NCI-H446 treated with DMSO at 0.1 percent for 48 hours (cell line): ENCODE data around the gene NDUFB7.
"Not testable (repeated sequence)": the region's sequence is repeated elsewhere in the genome, so short reads cannot be mapped to it uniquely, and the experiment has no call there.

ENCODE experiments used
- DNase-seq: peaks from one replicate; lab custom pipeline; 2025; lab: John Stamatoyannopoulos, UW

Gene NDUFB7

DNA sequence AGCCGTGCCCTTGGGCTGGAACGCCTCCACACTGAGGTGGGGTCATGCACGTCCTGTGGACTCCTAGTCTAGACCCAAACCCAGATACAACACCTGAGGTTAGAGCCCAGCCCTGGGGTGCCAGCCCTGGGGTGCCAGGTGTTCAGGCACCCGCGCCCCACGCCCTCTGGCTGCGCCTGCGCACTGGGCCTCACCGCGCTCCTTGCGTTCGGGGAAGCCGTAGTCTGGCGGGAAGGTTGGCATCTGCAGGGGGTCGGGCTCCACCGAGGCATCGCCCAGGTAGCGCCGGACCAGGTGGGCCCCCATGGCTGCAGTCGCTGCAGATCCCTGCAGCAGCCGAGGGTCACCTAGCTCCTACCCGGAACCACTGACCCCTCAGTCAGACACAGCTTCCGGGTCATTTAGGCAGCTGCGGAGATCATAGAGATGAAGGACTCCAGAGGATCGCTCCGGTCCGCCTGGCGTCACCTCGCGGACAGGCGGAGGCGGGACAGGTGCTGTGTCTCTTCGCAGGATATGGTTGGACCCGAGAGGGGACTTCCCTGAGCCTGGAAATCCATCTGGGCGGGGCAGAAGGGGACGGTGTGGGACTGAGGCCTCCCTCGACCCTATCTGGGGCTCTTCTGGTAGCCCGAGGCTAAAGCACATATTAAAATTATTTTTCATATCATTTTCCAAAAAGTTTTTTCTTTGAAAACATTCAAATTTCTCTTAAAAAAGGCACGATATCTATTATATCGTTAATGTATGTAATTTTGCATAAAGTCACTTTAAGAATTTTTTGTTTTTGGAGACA is at the start of gene NDUFB7:
Gene NDUFB7, minus strand, starts transcription at position 372 of the 796 bp plus-strand sequence. Its CDS starts 66 bp downstream, at position 306.
- DNase-seq = peak; percentile 94

DNA sequence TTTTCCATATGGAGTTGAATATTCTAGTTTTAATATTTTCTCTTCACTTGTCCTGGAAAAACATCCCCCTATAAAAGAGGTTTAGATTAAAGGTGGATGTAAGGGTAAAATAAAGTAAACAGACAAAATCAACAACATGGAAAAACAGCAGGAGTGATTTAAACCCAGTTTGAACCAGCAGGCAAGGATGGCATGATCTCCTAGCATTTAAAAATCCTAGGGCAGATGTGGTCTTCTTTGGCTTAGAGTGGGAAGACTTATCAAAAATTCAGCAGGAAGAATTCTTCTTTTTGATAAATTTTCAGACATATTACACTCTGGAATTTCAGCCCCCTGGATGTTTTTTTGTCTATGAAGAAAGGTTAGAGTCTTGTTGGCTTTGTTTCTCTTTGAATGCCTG is 47.5 kb upstream of the NDUFB7 start:
- no peak for DNase-seq

DNA sequence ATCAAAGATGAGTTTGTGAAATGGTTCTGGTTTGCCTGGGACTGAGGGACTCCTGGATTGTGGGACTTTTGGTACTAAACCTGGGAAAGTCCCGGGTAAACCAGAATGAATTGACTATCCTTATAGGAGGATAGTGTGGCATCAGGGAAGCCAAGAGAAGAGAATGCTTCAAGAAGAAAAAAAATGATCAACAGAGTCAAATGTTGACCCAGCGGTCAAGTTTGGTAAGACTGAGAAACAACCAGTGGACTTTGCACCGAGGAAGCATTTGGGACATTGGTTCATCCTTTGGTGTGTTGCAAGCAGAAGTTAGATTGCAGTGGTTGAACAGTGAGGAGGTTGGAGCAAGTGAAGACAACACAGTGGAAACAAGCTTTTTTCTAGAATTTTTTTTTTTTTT is 44.5 kb upstream of the NDUFB7 start:
- no peak for DNase-seq

DNA sequence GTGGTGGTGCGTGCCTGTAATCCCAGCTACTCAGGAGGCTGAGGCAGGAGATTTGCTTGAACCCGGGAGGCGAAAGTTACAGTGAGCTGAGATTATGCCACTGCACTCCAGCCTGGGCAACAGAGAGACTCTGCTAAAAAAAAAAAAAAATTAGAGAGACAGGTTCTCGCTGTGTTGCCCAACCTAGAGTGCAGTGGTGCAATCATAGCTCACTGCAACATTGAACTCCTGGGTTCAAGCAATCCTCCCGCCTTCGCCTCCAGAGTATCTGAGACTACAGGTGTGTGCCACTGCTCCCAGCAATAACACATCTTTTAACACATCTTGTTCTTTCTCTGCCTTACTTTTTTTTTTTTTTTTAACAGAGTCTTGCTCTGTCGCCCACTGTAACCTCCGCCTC is 43.8 kb upstream of the NDUFB7 start:
- DNase-seq = no peak

DNA sequence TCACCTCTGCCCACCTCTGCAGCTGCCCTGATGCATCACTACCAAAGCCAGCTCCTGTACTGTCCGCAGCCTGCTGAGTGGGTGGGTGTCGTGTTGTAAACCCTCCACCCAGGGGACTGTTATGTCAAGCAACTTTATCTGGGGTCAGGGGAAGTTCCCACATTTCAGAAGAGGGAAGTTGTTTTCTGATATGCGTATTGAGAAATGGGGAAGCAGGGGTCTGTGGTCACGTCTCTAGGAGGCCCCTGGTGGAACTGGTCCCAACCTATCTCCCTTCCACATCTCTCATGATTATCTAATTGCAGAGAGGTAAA is 42.2 kb upstream of the NDUFB7 start:
- no peak for DNase-seq

DNA sequence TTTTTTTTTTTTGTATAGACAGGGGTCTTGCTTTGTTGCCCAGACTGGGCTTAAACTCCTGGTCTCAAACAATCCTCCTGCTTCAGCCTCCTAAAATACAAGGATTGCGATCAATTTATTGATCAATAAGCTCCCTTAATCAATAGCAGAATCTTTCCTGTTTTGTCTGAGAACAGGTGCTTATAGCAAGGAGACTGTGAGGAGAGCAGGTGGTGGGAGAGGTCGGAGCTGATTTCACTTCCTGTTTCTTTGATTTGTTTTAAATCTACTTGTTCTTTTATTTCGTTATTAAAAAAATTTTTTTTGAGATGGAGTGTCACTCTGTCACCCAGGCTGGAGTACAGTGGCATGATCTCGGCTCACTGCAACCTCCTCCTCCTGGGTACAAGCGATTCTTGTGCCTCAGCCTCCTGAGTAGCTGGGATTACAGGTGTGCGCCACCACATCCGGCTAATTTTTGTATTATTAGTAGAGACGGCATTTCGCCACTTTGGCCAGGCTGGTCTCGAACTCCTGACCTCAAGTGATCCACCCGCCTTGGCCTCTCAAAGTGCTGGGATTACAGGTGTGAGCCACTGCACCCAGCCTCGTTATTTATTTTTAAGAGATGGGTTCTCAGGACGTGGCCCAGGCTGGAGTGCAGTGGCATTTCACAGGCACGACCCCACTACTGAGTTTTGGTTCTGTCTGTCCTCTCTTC is 41.7 kb upstream of the NDUFB7 start:
- not testable (repeated sequence) for DNase-seq

DNA sequence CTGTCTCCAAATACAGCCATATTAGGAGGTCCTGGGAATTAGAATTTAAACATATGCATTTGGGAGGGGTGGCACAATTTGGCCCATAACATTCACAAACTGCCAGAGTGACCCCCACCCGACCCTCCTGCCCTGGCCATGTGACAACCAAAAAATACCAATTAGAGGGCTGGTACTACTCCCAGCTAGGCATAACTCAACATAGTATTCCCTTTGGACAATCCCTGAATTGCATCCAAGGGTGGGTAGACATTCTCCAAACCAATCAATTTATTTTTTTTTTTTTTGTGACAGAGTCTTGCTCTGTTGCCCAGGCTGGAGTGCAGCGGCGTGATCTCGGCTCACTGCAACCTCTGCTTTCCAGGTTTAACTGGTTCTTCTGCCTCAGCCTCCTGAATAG is 40.8 kb upstream of the NDUFB7 start:
- no peak for DNase-seq

DNA sequence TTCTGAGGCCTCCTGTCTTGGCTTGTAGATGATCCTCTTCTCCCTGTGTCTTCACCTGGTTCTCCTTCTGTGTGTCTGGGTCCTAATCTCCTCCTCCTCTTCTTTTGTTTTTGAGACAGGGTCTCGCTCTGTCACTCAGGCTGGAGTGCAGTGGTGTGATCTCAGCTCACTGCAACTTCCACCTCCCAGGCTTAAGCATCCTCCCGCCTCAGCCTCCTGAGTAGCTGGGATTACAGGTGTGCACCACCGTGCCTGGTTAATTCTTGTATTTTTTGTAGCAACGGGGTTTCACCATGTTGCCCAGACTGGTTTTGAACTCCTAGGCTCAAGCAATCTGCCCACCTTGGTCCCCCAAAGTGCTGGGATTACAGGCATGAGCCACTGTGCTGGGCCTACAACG is 40.4 kb upstream of the NDUFB7 start:
- not testable (repeated sequence) for DNase-seq

DNA sequence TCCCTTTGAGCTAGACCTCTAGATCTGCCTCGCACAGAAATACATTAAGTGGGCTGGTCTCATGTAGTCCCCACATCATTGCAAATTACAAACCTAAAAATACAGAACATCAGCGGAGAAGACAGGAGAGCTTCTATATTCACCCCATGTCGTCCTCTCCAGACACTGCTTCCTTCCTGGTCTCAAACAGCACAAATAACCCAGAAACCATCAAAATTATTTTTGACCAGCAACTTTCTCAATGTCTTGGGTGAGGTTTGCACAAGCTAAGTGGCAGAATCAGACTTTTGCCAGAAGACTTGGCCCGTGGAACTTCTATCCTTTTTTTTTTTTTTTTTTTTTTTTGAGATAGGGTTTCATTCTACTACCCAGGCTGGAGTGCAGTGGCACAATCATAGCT is 39.2 kb upstream of the NDUFB7 start:
- DNase-seq = no peak

DNA sequence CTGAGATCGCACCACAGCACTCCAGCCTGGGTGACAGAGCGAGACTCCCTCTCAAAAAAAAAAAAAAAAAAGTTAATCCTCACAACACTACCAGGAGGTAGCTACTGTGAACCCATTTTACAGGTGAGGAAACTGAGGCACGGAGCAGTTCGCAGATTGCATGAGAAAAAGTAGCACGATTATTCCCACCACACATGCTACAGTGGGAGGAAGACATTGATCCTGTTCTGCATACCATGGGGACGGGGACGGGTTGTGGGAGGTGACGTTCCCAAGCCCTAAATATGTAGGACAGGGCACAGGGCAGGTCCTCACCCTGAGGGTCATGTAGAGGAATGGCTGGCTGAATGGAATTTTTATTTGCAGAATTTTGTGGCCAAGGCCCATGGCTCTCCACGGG is 34.8 kb upstream of the NDUFB7 start:
- DNase-seq = no peak

DNA sequence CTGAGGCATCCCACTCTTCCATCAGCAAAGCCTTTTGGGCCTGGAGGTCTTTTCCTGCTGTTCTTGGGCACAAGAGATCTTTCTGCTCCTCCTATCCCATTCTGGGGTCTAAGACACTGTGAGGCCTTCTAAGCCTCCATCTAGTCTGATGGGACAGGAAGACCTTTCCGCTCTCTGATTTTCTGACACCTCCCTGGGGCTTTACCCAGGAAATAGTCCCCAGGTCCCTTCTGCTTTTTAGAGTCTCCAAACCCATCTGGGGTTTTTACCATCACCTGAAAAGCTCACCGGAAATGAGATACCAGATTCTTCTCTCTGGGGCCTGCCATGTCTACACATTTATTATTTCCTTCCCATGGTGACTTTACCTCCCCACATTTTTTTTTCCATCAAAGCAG is 32.1 kb upstream of the NDUFB7 start:
- no peak for DNase-seq

DNA sequence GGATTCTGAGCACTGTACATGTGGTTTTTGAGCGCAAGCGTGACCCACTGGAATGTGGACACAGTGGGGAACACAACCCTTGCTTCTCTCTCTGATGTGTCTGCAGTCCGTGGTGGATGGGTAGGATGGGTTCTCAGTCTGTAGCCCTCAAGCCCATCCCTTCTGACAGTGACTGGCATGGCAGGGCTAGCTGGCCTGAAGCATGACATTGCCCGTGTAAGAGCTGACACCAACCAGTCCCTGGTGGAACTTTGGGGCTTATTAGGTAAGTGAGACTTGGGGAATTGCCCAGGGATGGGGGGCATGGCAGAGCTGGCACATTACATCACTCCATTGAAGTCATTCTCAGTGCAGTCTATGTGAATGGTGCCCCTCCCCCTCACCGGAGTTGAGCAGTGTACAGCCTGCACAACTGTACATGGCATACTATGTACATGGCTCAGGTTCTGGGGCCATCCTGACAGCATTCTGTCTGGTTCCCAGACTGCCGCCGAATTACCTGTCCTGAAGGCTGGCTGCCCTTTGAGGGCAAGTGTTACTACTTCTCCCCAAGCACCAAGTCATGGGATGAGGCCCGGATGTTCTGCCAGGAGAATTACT is 27.8 kb upstream of the NDUFB7 start:
- DNase-seq = no peak

DNA sequence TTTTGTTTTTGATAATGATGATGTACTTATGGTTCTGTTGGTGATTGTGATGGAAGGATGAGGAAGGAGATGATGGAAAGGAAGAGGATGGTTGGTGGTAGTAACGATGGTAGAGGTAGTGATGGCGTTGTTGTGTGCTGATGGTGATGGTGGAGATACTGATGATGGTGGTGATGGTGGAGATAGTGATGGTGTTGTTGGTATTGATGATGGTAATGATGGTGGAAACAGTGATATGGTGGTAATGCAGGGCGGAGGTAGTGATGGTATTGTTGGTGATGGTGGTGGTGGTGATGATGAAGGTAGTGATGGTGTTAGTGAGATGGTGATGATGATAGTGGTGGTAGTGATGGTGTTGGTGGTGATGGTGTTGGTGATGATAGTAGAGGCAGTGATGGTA is 23.7 kb upstream of the NDUFB7 start:
- no peak for DNase-seq

DNA sequence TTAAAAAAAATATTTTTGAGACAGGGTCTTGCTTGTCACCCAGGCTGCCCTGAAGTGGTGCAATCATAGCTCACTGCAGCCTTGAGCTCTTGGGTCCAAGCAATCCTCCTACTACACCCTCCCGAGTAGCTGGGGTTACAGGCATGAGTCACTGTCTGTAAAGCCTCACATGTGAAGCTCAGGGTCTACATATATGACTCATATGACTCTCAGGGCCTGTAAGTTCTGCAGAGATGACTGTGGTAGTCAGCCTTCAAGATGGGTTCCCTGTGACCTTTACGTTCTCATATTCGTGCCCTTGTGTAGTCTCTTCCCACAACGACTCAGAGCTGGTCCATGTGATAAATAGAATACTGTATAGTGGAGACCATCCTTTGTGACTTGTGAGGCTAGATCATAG is 17.6 kb upstream of the NDUFB7 start:
- DNase-seq = not testable (repeated sequence)

DNA sequence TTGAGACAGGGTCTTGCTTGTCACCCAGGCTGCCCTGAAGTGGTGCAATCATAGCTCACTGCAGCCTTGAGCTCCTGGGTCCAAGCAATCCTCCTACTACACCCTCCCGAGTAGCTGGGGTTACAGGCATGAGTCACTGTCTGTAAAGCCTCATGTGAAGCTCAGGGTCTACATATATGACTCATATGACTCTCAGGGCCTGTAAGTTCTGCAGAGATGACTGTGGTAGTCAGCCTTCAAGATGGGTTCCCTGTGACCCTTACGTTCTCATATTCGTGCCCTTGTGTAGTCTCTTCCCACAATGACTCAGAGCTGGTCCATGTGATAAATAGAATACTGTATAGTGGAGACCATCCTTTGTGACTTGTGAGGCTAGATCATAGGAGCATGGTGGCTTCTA is 13.3 kb upstream of the NDUFB7 start:
- not testable (repeated sequence) for DNase-seq

DNA sequence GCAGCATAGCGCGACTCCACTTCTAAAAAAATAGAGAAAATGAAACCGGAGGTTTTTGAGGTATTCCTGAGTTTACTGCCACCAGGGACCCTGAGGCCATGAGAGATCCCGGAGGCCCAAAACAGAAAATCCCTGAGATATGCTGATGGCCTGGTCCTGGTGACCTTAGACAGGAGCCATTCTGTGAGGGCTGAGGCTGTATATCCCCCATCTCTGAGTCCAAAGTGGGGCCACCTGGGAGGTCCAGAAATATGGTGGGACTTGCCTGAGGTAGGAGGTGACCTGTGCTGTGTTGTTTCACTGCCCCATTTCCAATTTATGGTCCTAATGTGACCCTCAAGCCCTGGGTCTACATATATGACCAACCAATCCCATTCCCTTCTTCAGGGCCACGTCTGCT is 12.5 kb upstream of the NDUFB7 start:
- DNase-seq = not testable (repeated sequence)

DNA sequence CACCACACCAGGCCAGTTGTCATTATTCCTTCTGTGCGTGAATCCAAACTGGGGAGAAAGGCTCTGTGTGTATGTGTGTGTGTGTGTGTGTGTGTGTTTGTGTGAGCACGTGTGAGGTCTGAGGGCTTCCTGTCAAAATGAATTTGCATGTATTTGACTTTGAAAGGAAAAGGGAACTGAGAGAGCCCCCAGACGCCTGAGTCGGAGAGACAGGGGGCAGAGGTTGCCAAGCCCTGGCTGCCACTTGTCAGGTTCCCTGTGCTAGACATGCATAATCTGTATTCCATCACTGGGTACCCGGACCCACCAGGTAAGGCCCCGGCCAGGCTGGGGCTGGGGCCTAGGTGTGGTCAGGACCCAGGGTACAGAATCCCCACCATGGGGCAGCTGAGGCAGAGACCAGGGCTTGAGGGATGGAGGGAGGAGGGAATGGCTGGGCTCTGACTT is 11.1 kb upstream of the NDUFB7 start, which contains the start of gene CLEC17A:
Gene CLEC17A, plus strand, starts transcription at position 191 of the 447 bp plus-strand sequence. Its CDS starts 77 bp downstream, at position 268.
- no peak for DNase-seq

DNA sequence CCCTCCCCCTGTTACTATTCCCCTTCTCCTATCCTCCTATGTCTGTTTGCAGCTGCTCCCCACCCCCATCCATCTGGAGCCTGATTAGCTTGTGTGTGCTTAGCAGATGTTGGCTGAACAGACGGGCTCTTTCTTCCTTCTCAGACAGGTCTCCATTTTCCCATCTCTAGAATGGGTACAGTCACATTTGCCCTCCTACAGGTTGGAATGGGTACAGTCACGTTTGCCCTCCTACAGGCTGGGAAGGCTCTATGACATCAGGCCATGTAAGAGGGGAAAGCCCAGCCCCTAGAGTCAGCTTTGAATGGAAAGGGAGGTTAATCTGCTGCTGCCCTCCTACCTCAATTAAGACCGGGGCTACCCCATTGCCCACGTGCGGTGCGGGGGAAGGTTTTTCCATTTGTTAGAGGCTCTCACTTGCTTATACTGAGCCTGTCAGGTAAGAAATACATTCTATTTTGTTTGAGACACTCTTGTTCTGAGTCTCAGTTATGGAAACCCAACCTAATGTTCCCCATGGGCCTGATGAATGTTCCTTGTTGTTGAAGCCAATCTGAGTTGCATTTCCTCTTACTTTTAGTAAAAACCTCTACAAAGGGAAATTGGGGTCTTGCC is 8.9 kb upstream of the NDUFB7 start:
- no peak for DNase-seq

DNA sequence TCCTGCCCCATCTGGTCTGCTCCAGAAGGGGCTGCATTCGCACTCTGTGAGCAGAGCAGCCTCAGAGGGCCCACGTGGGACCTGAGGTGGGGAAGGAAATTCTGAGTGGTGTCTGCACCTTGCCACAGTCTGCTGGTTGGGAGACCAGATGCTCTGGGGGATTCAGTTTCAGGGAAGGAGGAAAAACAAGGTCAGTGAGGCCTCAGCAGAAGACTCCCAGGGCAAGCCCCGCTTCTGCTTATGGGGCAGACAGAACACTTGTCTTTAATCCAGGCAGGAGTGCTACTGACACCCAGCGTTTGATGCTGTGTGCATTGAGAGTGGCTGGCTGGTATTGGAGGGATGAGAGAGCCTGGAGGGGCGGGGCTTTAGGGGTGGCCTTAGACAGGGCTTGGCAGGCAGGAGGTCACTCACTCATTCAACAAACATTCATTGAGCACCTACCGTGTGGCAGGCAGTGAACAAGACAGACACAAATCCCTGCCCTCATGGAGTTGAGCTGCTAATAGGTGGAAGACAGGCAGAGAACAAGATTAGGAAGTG is 6.1 kb upstream of the NDUFB7 start:
- no peak for DNase-seq

DNA sequence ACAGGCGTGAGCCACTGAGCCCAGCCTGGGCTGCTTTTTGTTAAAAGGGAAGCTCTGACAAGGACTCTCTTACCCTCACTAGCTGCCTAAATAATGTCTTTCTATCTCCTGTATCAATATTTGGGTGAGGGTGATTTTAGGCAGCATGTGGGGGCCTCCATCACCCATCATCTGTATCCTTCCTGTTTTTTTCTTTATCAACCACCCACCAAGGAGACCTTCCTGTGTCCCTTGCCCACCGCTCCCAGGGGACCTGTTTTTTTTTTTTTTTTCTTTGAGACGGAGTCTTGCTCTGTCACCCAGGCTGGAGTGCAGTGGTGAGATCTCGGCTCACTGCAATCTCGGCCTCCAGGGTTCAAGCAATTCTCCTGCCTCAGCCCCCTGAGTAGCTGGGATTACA is 5.4 kb upstream of the NDUFB7 start:
- no peak for DNase-seq

DNA sequence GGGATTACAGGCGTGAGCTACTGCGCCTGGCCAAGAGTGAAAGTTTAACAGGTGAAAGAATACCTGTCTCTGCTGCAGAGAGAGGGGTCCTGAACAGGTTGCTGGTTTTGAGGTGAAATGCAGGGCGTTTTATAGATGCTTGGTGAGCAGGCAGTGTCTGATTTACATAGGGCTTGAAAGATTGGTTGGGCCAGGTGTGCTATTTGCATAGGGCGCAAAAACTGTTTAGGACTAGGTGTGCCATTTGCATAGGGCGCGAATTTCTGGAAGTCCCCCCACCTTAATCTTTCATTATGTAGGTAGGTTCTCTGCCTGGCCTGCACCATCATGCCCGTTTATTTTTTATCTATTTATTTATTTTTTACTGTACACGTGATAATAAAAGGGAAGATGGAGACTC is 4.5 kb upstream of the NDUFB7 start:
- DNase-seq = no peak

DNA sequence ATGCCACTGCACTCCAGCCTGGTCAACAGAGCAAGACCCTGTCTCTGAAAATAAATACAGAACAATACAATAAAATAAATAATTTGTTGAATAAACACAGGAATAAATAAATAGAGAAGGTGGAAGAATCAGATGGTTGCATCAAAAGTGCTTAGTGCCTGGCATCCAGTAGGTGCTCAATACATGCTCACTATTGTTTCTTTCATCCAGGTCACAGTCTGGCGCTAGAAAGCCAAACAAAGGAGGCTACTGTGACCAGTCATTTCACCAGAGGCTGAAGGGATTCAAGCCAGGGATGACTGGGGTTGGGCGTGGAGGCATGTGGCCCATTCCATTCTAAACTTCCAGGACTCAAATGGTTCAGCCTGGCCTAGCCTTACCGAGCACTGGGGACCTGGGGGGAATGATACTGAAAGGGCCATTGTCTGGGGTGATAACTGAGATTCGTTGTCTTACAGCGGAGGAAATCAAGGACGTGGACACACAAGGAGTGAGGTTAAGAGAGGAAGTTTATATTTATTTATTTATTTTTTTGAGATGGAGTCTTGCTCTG is 3.6 kb upstream of the NDUFB7 start:
- no peak for DNase-seq
